HG03342 (cell line): ENCODE data around the gene TUBB2A.
"Not testable (repeated sequence)": the region's sequence is repeated elsewhere in the genome, so short reads cannot be mapped to it uniquely, and the experiment has no call there.

Experiments used
- ATAC-seq: cut with Tn5 transposase; IDR thresholded peaks from one replicate; pipeline ENCODE4 v1.9.1; 2021; ENCODE audit warnings: mild to moderate bottlenecking, moderate library complexity; ENCODE audit not compliant: unreplicated experiment

The TUBB2A gene

GRCh38 chr6:3157131-3157933 lies at the start of gene TUBB2A:
Gene TUBB2A, minus strand, starts transcription at chr6:3157544. Its CDS starts 81 bp downstream, at chr6:3157463.
- ATAC-seq = peak; percentile 66

GRCh38 chr6:3206339-3207015 lies 49.1 kb upstream of the TUBB2A start:
- ATAC-seq = no peak

GRCh38 chr6:3205913-3206312 lies 48.6 kb upstream of the TUBB2A start:
- ATAC-seq = no peak

GRCh38 chr6:3204921-3205320 lies 47.6 kb upstream of the TUBB2A start:
- ATAC-seq = no peak

- ATAC-seq = no peak
Measured at GRCh38 chr6:3202999-3203696, 45.8 kb upstream of the TUBB2A start.

- ATAC-seq = no peak
Measured at GRCh38 chr6:3201388-3201787, 44.0 kb upstream of the TUBB2A start.

GRCh38 chr6:3200682-3201081 lies 43.3 kb upstream of the TUBB2A start:
- ATAC-seq = no peak

GRCh38 chr6:3199382-3199781 lies 42.0 kb upstream of the TUBB2A start:
- no peak for ATAC-seq

- ATAC-seq = not testable (repeated sequence)
Measured at GRCh38 chr6:3197734-3198133, 40.4 kb upstream of the TUBB2A start.

GRCh38 chr6:3196770-3197169 lies 39.4 kb upstream of the TUBB2A start:
- ATAC-seq = no peak

- ATAC-seq = no peak
Measured at GRCh38 chr6:3195695-3196497, 38.6 kb upstream of the TUBB2A start.

- no peak for ATAC-seq
Measured at GRCh38 chr6:3195420-3195694, 38.0 kb upstream of the TUBB2A start.

GRCh38 chr6:3194535-3195419 lies 37.4 kb upstream of the TUBB2A start:
- ATAC-seq = no peak

GRCh38 chr6:3193102-3193849 lies 35.9 kb upstream of the TUBB2A start:
- no peak for ATAC-seq

- ATAC-seq = no peak
Measured at GRCh38 chr6:3190779-3191178, 33.4 kb upstream of the TUBB2A start.

- no peak for ATAC-seq
Measured at GRCh38 chr6:3190056-3190455, 32.7 kb upstream of the TUBB2A start.

GRCh38 chr6:3189192-3189591 lies 31.8 kb upstream of the TUBB2A start:
- not testable (repeated sequence) for ATAC-seq

GRCh38 chr6:3188262-3188661 lies 30.9 kb upstream of the TUBB2A start:
- no peak for ATAC-seq

- ATAC-seq = no peak
Measured at GRCh38 chr6:3186974-3187382, 29.6 kb upstream of the TUBB2A start.
